CD4-positive, alpha-beta T cell treated with Interleukin-4 for 4 hours (primary cell): ENCODE measurements around the gene CRIP1.

Experiments
- DNase-seq: peaks from one replicate; pipeline ENCODE4 v3.0.0-alpha.2; 2020

Gene CRIP1

GRCh38 chr14:105452963-105453362 lies 33.7 kb upstream of the CRIP1 start:
- no peak for DNase-seq

- DNase-seq, result no peak
Observed at GRCh38 chr14:105453847-105454246, 32.8 kb upstream of the CRIP1 start.

GRCh38 chr14:105455086-105455640 lies 31.5 kb upstream of the CRIP1 start:
- DNase-seq, result no peak

GRCh38 chr14:105455766-105456660 lies 30.7 kb upstream of the CRIP1 start:
- no peak for DNase-seq

DNA sequence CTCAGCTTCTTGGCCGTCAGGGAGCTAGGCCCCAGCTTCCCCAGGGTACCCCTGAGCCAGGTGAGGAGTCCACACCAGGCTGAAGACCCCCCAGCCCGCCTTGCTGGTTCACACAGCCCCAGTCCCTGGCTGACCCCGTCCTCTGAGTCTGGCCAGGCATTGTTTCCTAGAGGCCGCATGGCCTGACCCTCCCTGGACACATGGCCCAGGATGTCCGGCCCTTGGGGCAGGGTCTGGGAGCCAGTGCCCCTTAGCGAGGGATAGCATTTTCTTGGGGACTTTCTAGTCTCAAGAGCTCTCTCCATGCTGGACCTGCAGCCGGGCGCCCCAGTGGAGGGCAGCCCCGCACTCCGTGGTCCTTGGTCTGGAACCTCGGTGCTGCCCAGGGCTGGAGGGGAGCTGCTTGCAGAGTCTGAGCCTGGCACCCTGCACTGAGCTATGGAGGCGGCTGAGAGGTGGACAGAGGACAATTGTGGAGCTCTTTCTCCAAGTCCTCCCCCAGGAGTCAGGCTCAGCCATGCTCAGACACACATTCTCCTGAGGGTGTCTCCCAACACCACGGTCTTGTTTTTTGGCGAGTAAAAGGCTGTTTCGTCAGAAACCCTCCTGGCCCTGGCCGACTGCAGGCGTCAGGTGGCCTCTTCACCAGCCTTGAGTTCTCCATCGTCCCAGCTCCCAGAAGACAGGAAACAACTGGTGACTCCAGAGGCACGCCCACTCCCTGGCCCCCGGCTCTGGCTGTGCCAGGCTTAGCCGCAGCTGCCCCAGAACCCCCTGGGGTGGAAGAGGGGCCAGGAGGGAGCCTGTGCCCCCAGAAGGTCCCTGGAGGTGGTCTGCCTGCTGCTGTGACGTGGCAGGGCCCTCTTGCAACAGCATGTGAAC lies 29.7 kb upstream of the CRIP1 start:
- no peak for DNase-seq

GRCh38 chr14:105458010-105458409 lies 28.7 kb upstream of the CRIP1 start:
- no peak for DNase-seq

DNA sequence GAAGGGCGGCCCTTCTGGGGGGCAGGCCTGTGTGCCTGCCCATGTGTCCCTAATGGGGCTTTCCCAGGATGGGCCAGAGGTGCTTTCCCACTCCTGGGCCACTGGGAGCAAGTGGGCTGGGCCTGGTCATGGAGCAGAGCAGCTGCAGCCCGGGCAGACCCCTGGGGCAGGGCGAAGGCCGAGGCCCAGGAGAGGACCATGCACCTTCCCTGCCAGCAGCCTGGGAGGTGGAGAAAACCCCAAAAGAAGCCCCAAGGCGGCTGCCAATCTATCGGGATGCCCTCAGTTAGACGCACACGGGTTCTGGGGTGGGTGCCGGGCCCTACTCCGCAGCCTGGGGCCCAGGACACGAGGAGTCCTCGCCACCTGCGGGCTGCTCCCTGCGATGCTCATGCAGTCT lies 28.1 kb upstream of the CRIP1 start:
- DNase-seq, result no peak

- DNase-seq, result no peak
Observed at GRCh38 chr14:105460116-105460515, 26.6 kb upstream of the CRIP1 start.

DNA sequence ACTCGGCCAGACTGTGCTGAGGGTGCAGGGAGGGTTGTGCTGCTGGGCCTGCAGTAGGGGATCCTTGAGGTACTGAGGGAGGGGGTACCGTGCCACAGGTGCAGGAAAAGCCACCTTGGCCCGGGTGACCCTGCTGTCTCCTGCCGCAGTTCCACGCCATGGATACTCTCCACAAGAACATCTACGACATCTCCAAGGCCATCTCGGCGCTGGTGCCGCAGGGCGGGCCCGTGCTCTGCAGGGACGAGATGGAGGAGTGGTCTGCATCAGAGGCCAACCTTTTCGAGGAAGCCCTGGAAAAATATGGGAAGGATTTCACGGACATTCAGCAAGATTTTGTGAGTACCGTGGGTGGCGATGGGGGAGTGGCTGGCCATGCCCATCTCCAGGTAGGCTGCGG lies 26.1 kb upstream of the CRIP1 start:
- DNase-seq, result no peak

DNA sequence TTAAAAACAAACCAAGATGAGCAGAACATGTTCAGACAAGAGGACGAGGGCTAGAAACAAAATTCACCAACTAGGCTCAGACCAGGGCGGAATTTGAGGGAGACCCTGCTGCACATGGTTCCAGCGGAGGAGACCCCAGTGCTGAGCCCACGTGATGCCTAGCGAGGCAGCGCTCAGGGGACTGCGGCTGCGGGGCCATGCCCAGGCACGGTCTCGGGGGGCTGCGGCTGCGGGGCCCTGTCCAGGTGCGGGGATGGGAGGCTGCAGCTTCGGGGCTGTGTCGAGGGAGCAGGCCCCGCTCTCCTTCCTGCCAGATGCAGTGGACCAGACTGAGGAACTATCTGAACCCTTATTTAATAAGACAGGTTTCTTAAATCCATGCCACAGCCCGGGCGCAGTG lies 24.8 kb upstream of the CRIP1 start:
- DNase-seq, result no peak

GRCh38 chr14:105464501-105464900 lies 22.2 kb upstream of the CRIP1 start:
- DNase-seq, result no peak

DNA sequence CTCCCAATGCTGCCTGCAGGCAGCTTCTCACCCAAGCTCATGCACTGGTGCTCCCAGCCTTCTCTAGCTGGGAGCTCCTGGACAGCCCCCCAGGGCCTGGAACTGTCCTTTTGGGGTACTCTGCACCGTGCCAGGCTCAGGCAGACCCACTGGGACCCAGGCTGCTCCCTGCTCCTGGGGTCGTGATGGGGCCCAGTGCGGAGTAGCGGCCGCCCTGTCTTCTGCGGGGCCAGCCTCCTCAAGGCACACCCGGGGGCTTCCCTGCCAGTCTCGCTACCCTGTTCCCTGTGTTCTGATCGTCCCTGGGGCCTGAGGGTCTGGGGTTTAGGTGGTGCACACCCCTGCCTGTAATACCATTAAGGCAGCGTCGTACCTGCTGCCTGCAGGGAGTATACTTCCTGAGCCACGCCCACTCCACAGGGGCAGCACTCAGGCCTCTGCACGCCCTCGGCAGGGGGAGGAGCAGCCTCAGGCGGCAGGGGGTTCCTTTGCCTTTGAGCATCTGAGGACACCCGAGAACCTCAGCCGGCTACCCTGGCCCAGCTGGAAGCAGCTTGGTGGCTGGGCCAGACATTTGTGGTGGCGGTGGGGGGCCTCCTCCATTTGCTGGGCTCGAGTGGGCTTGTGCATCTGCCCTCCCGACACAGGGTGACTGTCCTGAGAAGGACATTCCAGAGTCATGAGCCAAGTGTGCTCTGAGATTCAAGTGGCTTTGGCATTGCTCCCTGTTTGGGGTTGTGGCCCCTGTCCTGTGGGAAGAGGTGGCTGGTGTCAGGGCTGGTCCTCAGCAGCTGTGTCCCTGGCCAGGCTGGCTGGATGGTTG lies 21.3 kb upstream of the CRIP1 start:
- DNase-seq, result no peak

- DNase-seq, result no peak
Observed at GRCh38 chr14:105466531-105467248, 20.0 kb upstream of the CRIP1 start.

DNA sequence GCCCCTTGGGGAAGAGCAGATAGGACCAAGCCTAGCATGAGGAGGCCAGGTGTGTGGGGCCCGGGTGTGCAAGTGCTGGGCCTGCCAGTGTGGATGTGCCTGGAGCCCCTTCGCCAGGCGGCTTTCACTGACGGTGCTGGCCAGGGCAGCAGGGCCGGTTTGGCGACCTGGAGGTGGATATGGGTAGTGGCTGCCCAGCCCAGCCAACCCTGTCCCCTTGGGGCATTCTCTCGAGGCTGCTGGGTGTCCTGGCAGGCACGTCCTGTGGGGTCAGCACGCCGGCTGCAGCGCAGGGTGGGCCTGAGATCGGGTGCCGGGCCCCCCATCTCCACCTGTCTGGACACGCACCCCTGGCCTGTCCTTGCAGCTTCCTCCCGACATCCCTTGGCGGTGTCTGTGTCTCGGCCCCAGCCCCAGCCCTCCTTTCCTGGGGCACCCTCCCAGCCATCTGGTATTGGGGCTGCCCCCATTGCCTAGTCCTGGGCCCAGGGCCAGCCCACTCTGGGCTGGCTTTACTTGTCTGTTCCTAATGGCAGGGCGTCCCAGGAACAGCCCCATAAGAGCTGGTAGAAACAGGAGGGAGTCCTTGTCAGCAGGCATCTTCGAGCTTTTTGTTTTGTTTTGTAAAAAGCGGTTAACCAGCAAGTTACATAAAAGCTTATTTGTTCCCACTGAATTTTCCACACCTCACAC lies 19.3 kb upstream of the CRIP1 start:
- DNase-seq, result no peak

DNA sequence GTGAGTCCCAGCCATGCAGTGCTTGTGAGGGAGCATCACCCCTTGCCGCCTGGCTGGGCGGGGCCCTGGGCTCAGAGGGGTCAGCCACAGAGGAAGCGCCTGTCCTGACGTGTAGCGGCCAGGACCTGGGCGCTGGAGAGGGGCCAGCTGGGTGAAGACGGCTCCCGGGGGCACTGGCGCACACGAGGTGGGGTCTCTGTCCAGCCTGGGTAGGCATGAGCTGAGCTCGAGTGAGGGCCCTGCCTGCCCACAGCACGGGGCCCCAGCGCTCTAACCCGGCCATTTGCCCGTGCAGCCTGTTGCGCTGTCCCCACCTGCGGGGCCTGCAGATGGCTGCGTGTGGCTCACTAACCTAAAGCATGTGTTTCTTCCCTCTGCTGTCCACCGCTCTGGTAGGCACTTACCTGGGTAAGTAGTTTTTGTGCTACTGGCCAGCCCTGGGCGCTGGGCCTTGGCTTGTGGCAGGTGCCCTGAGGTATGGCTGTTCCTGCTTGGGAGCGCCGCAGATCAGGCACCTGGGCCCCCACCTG lies 18.7 kb upstream of the CRIP1 start:
- DNase-seq, result no peak

- no peak for DNase-seq
Observed at GRCh38 chr14:105468621-105469241, 18.0 kb upstream of the CRIP1 start.

GRCh38 chr14:105469456-105470349 lies 17.0 kb upstream of the CRIP1 start:
- DNase-seq, result no peak

- no peak for DNase-seq
Observed at GRCh38 chr14:105470350-105471296, 16.1 kb upstream of the CRIP1 start.
